ENCODE results near the gene VIM.

- TF ChIP-seq CTCF (IDR thresholded peaks at IDR 0.05) (no peak), POLR2A (IDR thresholded peaks at IDR 0.05) (no peak)
These were observed 58.8 kb downstream of the VIM start for GRCh38 chr10:17286562-17287550.
